GM12872 (cell line): ENCODE data around the gene KDM5C.

Experiments
- TF ChIP-seq, protein P1 (sequence below): IDR thresholded peaks from 3 replicates; pipeline ENCODE4 v1.5.1; 2011; ENCODE audit warnings: low read depth, mild to moderate bottlenecking, low read length, moderate library complexity; ENCODE audit not compliant: insufficient read depth

Gene KDM5C

DNA sequence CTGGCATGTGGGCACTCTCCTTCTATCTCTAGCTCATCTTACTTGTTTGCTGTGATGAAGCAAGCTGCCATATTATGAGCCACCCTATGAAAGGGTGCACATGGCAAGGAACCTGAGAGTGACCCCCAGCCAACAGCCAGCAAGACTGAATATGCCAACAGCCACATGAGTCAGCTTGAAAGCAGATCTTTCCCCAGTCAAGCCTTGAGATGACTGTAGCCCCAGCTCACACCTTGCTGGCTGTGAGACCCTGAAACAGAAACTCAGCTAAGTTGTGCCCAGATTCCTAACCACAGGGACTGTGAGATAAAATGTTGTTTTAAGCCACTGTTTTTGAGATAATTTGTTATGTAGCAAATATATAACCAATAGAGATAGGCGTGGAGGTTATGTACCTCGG is 36.2 kb downstream of the KDM5C start:
- TF ChIP-seq, protein P1, sequence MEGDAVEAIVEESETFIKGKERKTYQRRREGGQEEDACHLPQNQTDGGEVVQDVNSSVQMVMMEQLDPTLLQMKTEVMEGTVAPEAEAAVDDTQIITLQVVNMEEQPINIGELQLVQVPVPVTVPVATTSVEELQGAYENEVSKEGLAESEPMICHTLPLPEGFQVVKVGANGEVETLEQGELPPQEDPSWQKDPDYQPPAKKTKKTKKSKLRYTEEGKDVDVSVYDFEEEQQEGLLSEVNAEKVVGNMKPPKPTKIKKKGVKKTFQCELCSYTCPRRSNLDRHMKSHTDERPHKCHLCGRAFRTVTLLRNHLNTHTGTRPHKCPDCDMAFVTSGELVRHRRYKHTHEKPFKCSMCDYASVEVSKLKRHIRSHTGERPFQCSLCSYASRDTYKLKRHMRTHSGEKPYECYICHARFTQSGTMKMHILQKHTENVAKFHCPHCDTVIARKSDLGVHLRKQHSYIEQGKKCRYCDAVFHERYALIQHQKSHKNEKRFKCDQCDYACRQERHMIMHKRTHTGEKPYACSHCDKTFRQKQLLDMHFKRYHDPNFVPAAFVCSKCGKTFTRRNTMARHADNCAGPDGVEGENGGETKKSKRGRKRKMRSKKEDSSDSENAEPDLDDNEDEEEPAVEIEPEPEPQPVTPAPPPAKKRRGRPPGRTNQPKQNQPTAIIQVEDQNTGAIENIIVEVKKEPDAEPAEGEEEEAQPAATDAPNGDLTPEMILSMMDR = no peak

DNA sequence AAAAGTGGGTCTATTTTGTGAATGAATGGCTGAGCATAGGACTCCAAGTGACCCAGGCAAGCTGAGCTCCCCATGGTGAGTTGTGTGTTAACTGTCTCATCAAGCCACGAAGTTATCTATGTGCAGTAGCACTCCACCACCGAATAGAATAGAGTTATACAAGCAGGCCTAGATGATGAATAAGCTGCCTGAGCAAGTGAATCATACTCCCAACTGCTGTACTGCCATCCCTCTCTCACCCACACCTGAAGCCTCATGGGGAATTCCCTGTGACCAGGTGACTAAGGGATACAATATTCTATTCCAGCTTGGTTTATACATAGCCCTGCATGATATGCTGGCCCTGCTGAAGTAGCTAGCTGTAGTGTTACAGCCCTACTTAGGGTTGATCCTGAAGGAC is 38.7 kb downstream of the KDM5C start:
- TF ChIP-seq, protein P1 = no peak

DNA sequence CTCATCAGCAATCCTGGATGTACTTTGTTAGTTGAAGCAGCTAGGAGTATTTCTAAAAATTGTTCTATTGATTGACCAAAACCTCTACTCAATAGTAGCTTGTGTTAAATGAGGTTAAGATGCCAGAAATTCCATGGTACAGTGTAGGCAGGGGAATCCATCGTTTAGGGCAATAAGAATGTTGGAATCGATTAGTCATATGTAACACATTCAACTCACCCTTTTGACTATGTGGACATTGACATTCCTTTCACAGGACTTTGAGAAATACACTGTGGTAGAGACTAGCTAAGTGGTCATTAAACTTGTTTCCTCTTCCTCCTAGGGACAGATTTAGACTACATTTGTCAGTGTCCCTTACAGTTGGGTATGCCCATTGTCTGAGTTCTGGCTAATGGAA is 40.2 kb downstream of the KDM5C start:
- TF ChIP-seq, protein P1 = no peak

DNA sequence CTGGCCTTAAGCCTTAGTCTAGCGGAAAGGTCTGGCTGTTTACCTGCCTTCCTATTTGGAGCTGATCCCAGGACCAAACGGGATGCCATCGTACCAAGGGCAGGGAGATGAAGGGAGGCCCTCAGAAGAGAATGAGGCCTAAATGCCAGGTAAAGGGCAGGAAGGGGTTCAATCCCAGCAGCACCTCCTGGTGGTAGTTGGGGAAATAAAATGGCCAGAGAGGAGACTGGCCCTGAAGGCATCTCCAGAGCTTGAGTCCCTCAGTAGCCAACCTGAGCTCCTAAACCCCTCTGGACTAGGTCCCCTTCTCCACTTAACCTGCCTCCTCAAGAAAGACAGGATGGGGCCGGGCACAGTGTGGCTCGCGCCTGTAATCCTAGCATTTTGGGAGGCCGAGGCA is 53.7 kb downstream of the KDM5C start:
- TF ChIP-seq, protein P1 = 0 out of 3 replicates have a peak, but pooled peaks have one; percentile 13

DNA sequence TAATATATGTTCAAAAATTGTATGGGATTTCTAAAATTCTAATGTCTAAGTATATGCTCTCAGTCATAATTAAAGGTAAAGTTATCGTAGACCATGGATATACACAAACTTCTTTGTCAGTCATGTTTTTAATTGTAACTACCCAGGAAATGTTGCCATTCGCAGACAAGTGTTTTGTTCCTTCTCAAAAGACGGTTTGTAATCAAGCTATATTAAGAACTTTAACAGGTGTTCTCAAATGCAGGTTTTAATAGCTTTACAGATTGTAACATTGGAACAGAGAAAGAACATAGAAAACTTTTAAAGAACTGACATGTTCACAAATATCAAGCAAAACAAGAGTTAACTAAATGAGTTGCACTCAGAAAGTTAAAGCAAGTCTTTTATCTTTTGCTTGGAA is 58.9 kb downstream of the KDM5C start:
- TF ChIP-seq, protein P1 = no peak

DNA sequence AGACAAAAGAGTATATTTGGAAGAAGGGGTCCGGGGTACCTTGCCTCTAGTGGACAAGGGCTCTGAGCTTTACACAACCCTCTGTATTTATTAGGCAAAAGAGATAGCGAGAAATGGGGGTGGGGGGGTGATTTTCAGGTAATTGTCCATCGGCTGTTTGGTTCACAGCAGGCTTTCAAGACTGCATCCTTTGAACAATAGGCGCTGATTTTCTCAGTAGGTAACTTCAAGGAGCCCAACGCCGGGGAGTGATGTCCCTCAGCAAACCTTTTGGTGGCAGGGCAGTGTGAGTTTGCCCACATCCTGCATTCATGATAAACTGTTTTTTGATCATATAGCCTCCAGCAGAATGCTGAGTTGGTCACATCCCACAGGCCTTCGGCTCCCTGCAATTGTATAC is 61.6 kb downstream of the KDM5C start:
- TF ChIP-seq, protein P1 = no peak

DNA sequence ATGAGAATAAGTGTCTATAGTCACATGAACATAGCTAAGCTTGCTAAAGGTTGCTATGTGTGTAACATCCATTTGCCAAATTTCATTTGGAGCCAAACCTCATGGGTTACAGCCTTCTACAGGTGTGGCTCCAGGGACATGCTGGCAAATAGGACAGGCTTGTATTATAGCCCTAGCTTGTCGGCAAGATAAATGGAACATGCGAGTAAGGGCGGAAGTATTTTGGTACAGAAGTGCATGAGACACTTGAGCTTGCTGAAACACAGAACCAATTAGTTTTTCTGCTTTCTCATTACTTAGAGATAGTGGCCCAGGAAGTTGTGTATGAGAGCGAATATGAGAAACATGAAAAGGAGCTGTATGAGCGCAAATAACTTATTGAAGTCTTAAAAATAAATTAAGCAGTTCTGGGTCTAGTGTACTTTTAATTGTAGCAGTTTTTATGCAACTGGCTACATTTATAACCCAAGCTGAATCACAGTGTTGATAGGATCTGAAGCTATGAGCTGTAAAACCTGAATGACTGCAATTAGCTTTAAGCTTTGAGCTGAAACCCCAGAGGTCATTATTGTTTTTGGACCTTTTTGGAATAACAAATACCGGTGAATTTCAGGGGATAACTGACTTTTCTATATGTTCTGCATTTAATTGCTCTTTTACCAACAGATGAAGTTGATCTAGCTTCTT is 64.6 kb downstream of the KDM5C start:
- TF ChIP-seq, protein P1 = no peak

DNA sequence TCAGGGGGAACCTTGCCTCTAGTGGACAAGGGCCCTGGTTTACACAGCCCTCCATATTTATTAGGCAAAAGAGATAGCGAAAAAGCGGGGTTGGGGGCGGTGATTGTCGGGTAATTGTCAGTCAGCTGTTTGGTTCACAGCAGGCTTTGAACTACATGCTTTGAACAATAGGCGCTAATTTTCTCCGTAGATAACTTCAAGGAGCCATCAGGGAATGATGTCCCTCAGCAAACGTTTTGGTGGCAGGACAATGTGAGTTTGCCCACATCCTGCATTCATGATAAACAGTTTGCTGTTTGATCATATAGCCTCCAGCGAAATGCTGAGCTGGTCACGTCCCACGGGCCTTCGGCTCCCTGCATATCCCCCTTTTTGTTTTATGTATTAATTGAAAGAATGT is 65.8 kb downstream of the KDM5C start:
- TF ChIP-seq, protein P1 = no peak
